PC-3 (cell line): ENCODE results near the gene CILP.

Experiments used
- EZH2 ChIP-seq: fragments of 300-600 bp; sonication (generic); IDR thresholded peaks from one replicate; pipeline ENCODE4 v1.6.1; 2017; ENCODE audit warnings: antibody characterized with exemption, mild to moderate bottlenecking, low read length; ENCODE audit not compliant: unreplicated experiment
- EZH2phosphoT487 ChIP-seq: fragments of 300-600 bp; sonication (generic); IDR thresholded peaks from 2 replicates; pipeline ENCODE4 v1.6.1; 2018; ENCODE audit warnings: mild to moderate bottlenecking, antibody characterized with exemption, low read length, borderline replicate concordance
- TF ChIP-seq, protein P1 (sequence below): fragments of 300-600 bp; sonication (generic); conservative IDR thresholded peaks from 2 replicates; pipeline ENCODE4 v1.5.1; 2017; ENCODE audit warnings: antibody characterized with exemption, low read depth, mild to moderate bottlenecking, low read length

DNA sequence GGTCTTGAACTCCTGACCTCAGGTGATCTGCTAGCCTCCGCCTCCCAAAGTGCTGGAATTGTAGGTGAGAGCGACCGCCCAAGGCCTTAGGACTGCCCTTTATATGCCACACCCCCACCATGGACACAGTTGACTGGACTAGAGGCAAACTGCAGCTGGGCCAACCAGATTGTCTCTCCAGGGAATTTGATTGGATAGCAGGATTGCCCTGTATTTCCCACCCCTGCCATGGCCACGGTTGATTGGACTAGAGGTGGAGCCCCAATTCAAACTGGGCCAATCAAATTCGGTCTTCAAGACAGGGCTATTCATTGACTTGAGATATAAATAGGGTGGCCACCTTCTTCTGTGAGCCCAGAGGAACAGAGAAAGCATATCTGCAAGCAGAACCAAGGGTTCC lies 19.3 kb downstream of the CILP start:
- TF ChIP-seq, protein P1, sequence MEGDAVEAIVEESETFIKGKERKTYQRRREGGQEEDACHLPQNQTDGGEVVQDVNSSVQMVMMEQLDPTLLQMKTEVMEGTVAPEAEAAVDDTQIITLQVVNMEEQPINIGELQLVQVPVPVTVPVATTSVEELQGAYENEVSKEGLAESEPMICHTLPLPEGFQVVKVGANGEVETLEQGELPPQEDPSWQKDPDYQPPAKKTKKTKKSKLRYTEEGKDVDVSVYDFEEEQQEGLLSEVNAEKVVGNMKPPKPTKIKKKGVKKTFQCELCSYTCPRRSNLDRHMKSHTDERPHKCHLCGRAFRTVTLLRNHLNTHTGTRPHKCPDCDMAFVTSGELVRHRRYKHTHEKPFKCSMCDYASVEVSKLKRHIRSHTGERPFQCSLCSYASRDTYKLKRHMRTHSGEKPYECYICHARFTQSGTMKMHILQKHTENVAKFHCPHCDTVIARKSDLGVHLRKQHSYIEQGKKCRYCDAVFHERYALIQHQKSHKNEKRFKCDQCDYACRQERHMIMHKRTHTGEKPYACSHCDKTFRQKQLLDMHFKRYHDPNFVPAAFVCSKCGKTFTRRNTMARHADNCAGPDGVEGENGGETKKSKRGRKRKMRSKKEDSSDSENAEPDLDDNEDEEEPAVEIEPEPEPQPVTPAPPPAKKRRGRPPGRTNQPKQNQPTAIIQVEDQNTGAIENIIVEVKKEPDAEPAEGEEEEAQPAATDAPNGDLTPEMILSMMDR, result no peak
- TF ChIP-seq EZH2phosphoT487 (no peak), EZH2 (no peak)
